H1 (cell line): ENCODE results near the gene SHTN1. TPM values are rescaled to one million over a fixed set of nuclear protein-coding genes. Genes with fewer than 3 reads are reported as not detected.

Experiments
- CTCF ChIA-PET: fragments of 300-600 bp; sonication (Branson Sonifier 250); formaldehyde crosslinking; loops from one replicate; lab custom pipeline; 2021; ENCODE audit not compliant: partially characterized antibody; lab: Charles Lee
- POLR2A ChIA-PET: fragments of 300-600 bp; sonication (Branson Sonifier 250); formaldehyde crosslinking; loops from one replicate; lab custom pipeline; 2021; ENCODE audit warnings: inconsistent platforms; ENCODE audit not compliant: partially characterized antibody; lab: Charles Lee
- DNase-seq, 2 experiments: peaks; one replicate each; pipeline versions ENCODE4 v3.0.0 to v3.0.0-alpha.2; 2010 to 2022; ENCODE audit warnings: low spot score in 2 of 2, low read depth in 1 of 2, mixed read lengths in 1 of 2
- FAIRE-seq: peaks from 2 replicates; lab custom pipeline; 2011; peaks lifted over from hg19 to GRCh38; lab: Jason Lieb, UNC
- H2AFZ ChIP-seq: 2 replicates; pipeline ENCODE4 v1.8.1; 2012; ENCODE audit warnings: low read length, inconsistent platforms
- H2AK5ac ChIP-seq: 2 replicates; pipeline ENCODE4 v1.6.1; 2013; ENCODE audit warnings: low read depth, low read length
- H2BK120ac ChIP-seq: replicated peaks from 2 replicates; pipeline ENCODE3; 2013; ENCODE audit warnings: low read depth, low read length, inconsistent platforms
- H2BK12ac ChIP-seq: 2 replicates; pipeline ENCODE4 v1.6.1; 2013; ENCODE audit warnings: low read depth, low read length
- H2BK15ac ChIP-seq: 2 replicates; pipeline ENCODE4 v1.6.1; 2013; ENCODE audit warnings: low read length
- H2BK20ac ChIP-seq: 2 replicates; pipeline ENCODE4 v1.6.1; 2013; ENCODE audit warnings: low read length
- H2BK5ac ChIP-seq: 2 replicates; pipeline ENCODE4 v1.6.1; 2013; ENCODE audit warnings: low read depth, low read length
- H3K14ac ChIP-seq: 2 replicates; pipeline ENCODE4 v1.6.1; 2013; ENCODE audit warnings: inconsistent platforms; ENCODE audit not compliant: insufficient read length
- H3K18ac ChIP-seq: 2 replicates; pipeline ENCODE4 v1.6.1; 2013; ENCODE audit warnings: low read length; ENCODE audit errors: extremely low read depth
- H3K23ac ChIP-seq: 2 replicates; pipeline ENCODE4 v1.6.1; 2013; ENCODE audit warnings: inconsistent platforms; ENCODE audit not compliant: insufficient read length
- H3K23me2 ChIP-seq: 2 replicates; pipeline ENCODE4 v1.6.1; 2013; ENCODE audit warnings: low read depth, low read length
- H3K27ac ChIP-seq: 2 replicates; pipeline ENCODE4 v1.6.1; 2011; ENCODE audit warnings: low read depth, low read length, inconsistent platforms
- H3K27me3 ChIP-seq, 4 experiments: replicated peaks in 1 of 4; 1 replicate in 1 of 4; 2 replicates in 3 of 4; pipeline versions ENCODE4 v1.6.1 to v1.8.1; 2011 to 2013; ENCODE audit warnings: low read length in 3 of 4, mild to moderate bottlenecking in 3 of 4, inconsistent platforms in 2 of 4, mixed read lengths in 2 of 4, moderate library complexity in 1 of 4; ENCODE audit not compliant: control insufficient read depth in 3 of 4, insufficient read depth in 3 of 4; ENCODE audit errors: extremely low read depth in 1 of 4
- H3K36me3 ChIP-seq, 4 experiments: 2 replicates each; pipeline versions ENCODE4 v1.6.1 to v1.8.1; 2011 to 2013; ENCODE audit warnings: mild to moderate bottlenecking in 4 of 4, low read length in 3 of 4, moderate library complexity in 2 of 4, control low read depth in 1 of 4, inconsistent platforms in 1 of 4; ENCODE audit not compliant: insufficient read depth in 4 of 4, control insufficient read depth in 2 of 4
- H3K4ac ChIP-seq: replicated peaks from 2 replicates; pipeline ENCODE3; 2013; ENCODE audit warnings: low read length, low read depth, mixed read lengths, inconsistent platforms; ENCODE audit not compliant: insufficient read length
- H3K4me1 ChIP-seq, 4 experiments: replicated peaks in 1 of 4; 1 replicate in 1 of 4; 2 replicates in 3 of 4; pipeline versions ENCODE4 v1.6.1 to v1.8.1; 2011 to 2013; ENCODE audit warnings: low read length in 3 of 4, inconsistent platforms in 2 of 4, mixed read lengths in 1 of 4; ENCODE audit not compliant: insufficient read depth in 4 of 4, control insufficient read depth in 3 of 4
- H3K4me2 ChIP-seq, 2 experiments: 2 replicates each; pipeline versions ENCODE4 v1.6.1 to v1.8.1; 2011 to 2013; ENCODE audit warnings: low read depth in 2 of 2, low read length in 2 of 2, control low read depth in 1 of 2, inconsistent platforms in 1 of 2, mild to moderate bottlenecking in 1 of 2; ENCODE audit not compliant: insufficient read depth in 1 of 2
- H3K4me3 ChIP-seq, 4 experiments: fragments of 200-600, 300-600 bp in 1 of 4; sonication (generic), shearing (Covaris generic), sonication (Bioruptor Twin) in 1 of 4; 2 replicates each; pipeline versions ENCODE4 v1.5.1 to v1.8.1; 2011 to 2016; ENCODE audit warnings: low read length in 4 of 4, low read depth in 3 of 4, control low read depth in 2 of 4, inconsistent platforms in 2 of 4, mild to moderate bottlenecking in 2 of 4, mixed read lengths in 1 of 4, moderate library complexity in 1 of 4; ENCODE audit not compliant: insufficient read depth in 2 of 4; ENCODE audit errors: extremely low read depth in 1 of 4
- H3K56ac ChIP-seq: replicated peaks from 2 replicates; pipeline ENCODE3; 2013; ENCODE audit warnings: low read depth, mild to moderate bottlenecking, mixed read lengths, low read length, inconsistent platforms; ENCODE audit not compliant: insufficient read length
- H3K79me1 ChIP-seq: 2 replicates; pipeline ENCODE4 v1.6.1; 2013; ENCODE audit warnings: low read depth, low read length, control low read depth
- H3K79me2 ChIP-seq, 2 experiments: 2 replicates each; pipeline versions ENCODE4 v1.6.1 to v1.8.1; 2012 to 2013; ENCODE audit warnings: low read length in 2 of 2, mild to moderate bottlenecking in 2 of 2, inconsistent platforms in 1 of 2; ENCODE audit not compliant: insufficient read depth in 2 of 2, control insufficient read depth in 1 of 2
- H3K9ac ChIP-seq, 4 experiments: replicated peaks in 1 of 4; 1 replicate in 1 of 4; 2 replicates in 3 of 4; pipeline versions ENCODE4 v1.6.1 to v1.8.1; 2011 to 2013; ENCODE audit warnings: low read depth in 3 of 4, low read length in 3 of 4, control low read depth in 2 of 4, mild to moderate bottlenecking in 2 of 4, moderate library complexity in 2 of 4, inconsistent platforms in 1 of 4; ENCODE audit errors: extremely low read depth in 1 of 4
- H3K9me3 ChIP-seq, 2 experiments: 2 replicates each; pipeline versions ENCODE4 v1.6.1 to v1.8.1; 2012 to 2013; ENCODE audit warnings: mild to moderate bottlenecking in 2 of 2, moderate library complexity in 2 of 2, control low read depth in 1 of 2, inconsistent platforms in 1 of 2, low read depth in 1 of 2, low read length in 1 of 2, mixed read lengths in 1 of 2; ENCODE audit not compliant: insufficient read depth in 2 of 2
- H4K20me1 ChIP-seq, 2 experiments: replicated peaks in 1 of 2; 2 replicates each; pipeline versions ENCODE3 to v1.8.1; 2011 to 2013; ENCODE audit warnings: inconsistent platforms in 2 of 2, low read length in 2 of 2, mild to moderate bottlenecking in 1 of 2; ENCODE audit not compliant: insufficient read depth in 2 of 2, control insufficient read depth in 1 of 2
- H4K5ac ChIP-seq: 2 replicates; pipeline ENCODE4 v1.6.1; 2013; ENCODE audit warnings: low read length, low read depth, mixed read lengths, inconsistent platforms; ENCODE audit not compliant: insufficient read length
- H4K8ac ChIP-seq: 2 replicates; pipeline ENCODE4 v1.8.0; 2013; ENCODE audit warnings: mild to moderate bottlenecking, moderate library complexity, low read length, inconsistent platforms; ENCODE audit not compliant: insufficient read depth; ENCODE audit errors: extremely low read depth
- H4K91ac ChIP-seq: replicated peaks from 2 replicates; pipeline ENCODE3; 2013; ENCODE audit warnings: low read length, mixed read lengths, inconsistent platforms; ENCODE audit not compliant: insufficient read length
- ASH2L ChIP-seq: fragments of 200-600, 300-600 bp; sonication (generic); IDR thresholded peaks from one replicate; pipeline ENCODE4 v1.7.1; 2017; ENCODE audit warnings: low read length
- BCL11A ChIP-seq, 2 experiments: IDR thresholded peaks; one replicate each; pipeline ENCODE4 v1.6.1; 2011; ENCODE audit warnings: low read depth in 2 of 2, low read length in 2 of 2, mild to moderate bottlenecking in 2 of 2
- CREB1 ChIP-seq: IDR thresholded peaks from 2 replicates; pipeline ENCODE4 v1.6.1; 2012; ENCODE audit warnings: inconsistent platforms
- CTBP2 ChIP-seq: IDR thresholded peaks from 2 replicates; pipeline ENCODE4 v1.7.0; 2011; ENCODE audit warnings: borderline replicate concordance, mild to moderate bottlenecking, moderate library complexity, mixed read lengths, low read length; ENCODE audit not compliant: insufficient read depth, insufficient read length
- KDM1A ChIP-seq: fragments of 200-600, 300-600 bp; sonication (generic); IDR thresholded peaks from 2 replicates; pipeline ENCODE4 v1.7.1; 2016; ENCODE audit warnings: mild to moderate bottlenecking, low read length, borderline replicate concordance
- NANOG ChIP-seq: IDR thresholded peaks from 2 replicates; pipeline ENCODE4 v1.6.1; 2011; ENCODE audit warnings: low read length, low read depth, mild to moderate bottlenecking, inconsistent platforms; ENCODE audit not compliant: insufficient read depth, poor library complexity, severe bottlenecking
- POLR2A ChIP-seq, 2 experiments: IDR thresholded peaks; 1 replicate in 1 of 2; 2 replicates in 1 of 2; pipeline ENCODE4 v1.6.1; 2011; ENCODE audit warnings: low read depth in 2 of 2, low read length in 2 of 2, mild to moderate bottlenecking in 2 of 2; ENCODE audit errors: control extremely low read depth in 1 of 2
- RAD21 ChIP-seq, 2 experiments: IDR thresholded peaks in 1 of 2; conservative IDR thresholded peaks in 1 of 2; 2 replicates each; pipeline ENCODE4 v1.6.1; 2011; ENCODE audit warnings: low read depth in 2 of 2, low read length in 2 of 2, improper control_type of control experiment in 1 of 2, inconsistent platforms in 1 of 2, mild to moderate bottlenecking in 1 of 2, moderate library complexity in 1 of 2
- RNF2 ChIP-seq: fragments of 200-900, 300-1000 bp; sonication (generic); IDR thresholded peaks from 2 replicates; pipeline ENCODE4 v1.7.1; 2016; ENCODE audit warnings: borderline replicate concordance, low read depth, mild to moderate bottlenecking, antibody characterized with exemption, low read length; ENCODE audit not compliant: poor library complexity, severe bottlenecking; ENCODE audit errors: missing control alignments
- SIN3A ChIP-seq, 2 experiments: IDR thresholded peaks in 1 of 2; conservative IDR thresholded peaks in 1 of 2; 2 replicates each; pipeline ENCODE4 v1.6.1; 2011 to 2012; ENCODE audit warnings: low read length in 2 of 2, improper control_type of control experiment in 1 of 2, low read depth in 1 of 2, mild to moderate bottlenecking in 1 of 2
- TBP ChIP-seq: IDR thresholded peaks from 2 replicates; pipeline ENCODE4 v1.6.1; 2011; ENCODE audit warnings: low read depth, low read length, improper control_type of control experiment
- TCF12 ChIP-seq: IDR thresholded peaks from 2 replicates; pipeline ENCODE4 v1.6.1; 2011; ENCODE audit warnings: low read depth, mild to moderate bottlenecking, low read length
- TEAD4 ChIP-seq: IDR thresholded peaks from 2 replicates; pipeline ENCODE4 v1.6.1; 2012; ENCODE audit warnings: low read depth, low read length, inconsistent platforms, mixed read lengths
- YY1 ChIP-seq: IDR thresholded peaks from 2 replicates; pipeline ENCODE4 v1.6.1; 2011; ENCODE audit warnings: low read depth, mild to moderate bottlenecking, low read length
- WGBS, 2 experiments: shearing (Covaris generic) in 1 of 2; methylation state at CpG; one replicate each; pipeline versions ENCODE4 v1.1.6 to v1.1.7; 2013 to 2015; ENCODE audit warnings: low lambda C conversion rate in 2 of 2, mixed read lengths in 2 of 2, inconsistent platforms in 1 of 2, low coverage in 1 of 2, missing lambda C conversion rate in 1 of 2; ENCODE audit not compliant: insufficient replicate concordance in 2 of 2, insufficient coverage in 1 of 2, insufficient read length in 1 of 2; ENCODE audit errors: extremely low coverage in 1 of 2, missing lambda C conversion rate in 1 of 2; 5-methylcytosine and 5-hydroxymethylcytosine counted together
- polyA plus RNA-seq, 7 experiments: library from polyadenylated mRNA; depleted of rRNA in 3 of 7; stranded (reverse) in 5 of 7; unstranded in 2 of 7; fragments of >200 nt in 5 of 7; fragments of 200-250 nt in 2 of 7; gene quantifications; 1 replicate in 5 of 7; 2 replicates in 1 of 7; 4 replicates in 1 of 7; pipeline versions ENCODE4 v1.2.1 to v1.2.3, GENCODE V29; 2011 to 2013; ENCODE audit warnings: missing spikeins in 2 of 7, mixed read lengths in 2 of 7
- total RNA-seq: library from RNA; stranded (reverse); fragmentation: NEBNext Ultra II Directional; extraction: Animal tissue kit (Norgen Biotek cat#: 25700); gene quantifications from 2 replicates; pipeline ENCODE4 v1.2.1, GENCODE V29; 2021

SHTN1 gene
- total and polyA plus RNA-seq, 2 of the 8 experiments (the other 6 are each of a cell fraction or from before 2014, with no cell fraction given) = 3.3 to 12.7 TPM

- CTCF ChIA-PET = interaction anchor here (0.7 to 1.9 kb wide), 5 partner anchors 28 to 222 kb away, joined by 3 to 5 read pairs (median 4); no protein-coding TSS in a partner anchor
- H3K79me2 ChIP-seq = no peaks in the 10 kb centered on the region
- H2BK15ac ChIP-seq = no peak overlapping the region
- no peak overlapping the region for H3K4me3 ChIP-seq
- no peak overlapping the region for H2AFZ ChIP-seq
- H3K27ac ChIP-seq = no peak overlapping the region
- peaks cover 0 to 3% (median 0%) of the 10 kb centered on the region in 4 experiments; a peak in 3 of 7 replicates for H3K4me1 ChIP-seq
- H3K9me3 ChIP-seq = no peaks in the 10 kb centered on the region
- H4K8ac ChIP-seq = no peak overlapping the region
- no peak overlapping the region for H4K91ac ChIP-seq
- H3K56ac ChIP-seq = no peak overlapping the region
- no peaks in the 10 kb centered on the region for H3K36me3 ChIP-seq
- no peak overlapping the region for H3K14ac ChIP-seq
- no peak overlapping the region for H3K9ac ChIP-seq
- H2BK20ac ChIP-seq = no peak overlapping the region
- no peaks in the 10 kb centered on the region for H4K20me1 ChIP-seq
- H4K5ac ChIP-seq = no peak overlapping the region
- H3K79me1 ChIP-seq = no peaks in the 10 kb centered on the region
- no peak overlapping the region for H3K4ac ChIP-seq
- no peaks in the 10 kb centered on the region for H3K27me3 ChIP-seq
- H3K18ac ChIP-seq = no peak overlapping the region
- no peak overlapping the region for H3K23ac ChIP-seq
- no peak overlapping the region for H3K4me2 ChIP-seq
- H2BK120ac ChIP-seq = no peak overlapping the region
- FAIRE-seq (no peak), DNase-seq (no peak)
- H2AK5ac ChIP-seq = no peak overlapping the region
- no peak overlapping the region for H2BK5ac ChIP-seq
- 86% methylated on average over 4 of the region's 4 CpGs; no CpG with 5 or more reads in 1 of the 2 experiments for WGBS, 2 experiments
- H2BK12ac ChIP-seq = no peak overlapping the region
- H3K23me2 ChIP-seq = no peaks in the 10 kb centered on the region
- POLR2A ChIA-PET = interaction anchor here (0.7 to 1.4 kb wide), 2 partner anchors 9 to 153 kb away, joined by 4 read pairs; no protein-coding TSS in a partner anchor
- TF ChIP-seq POLR2A (IDR thresholded peaks at IDR 0.05; ENCODE audit: control extremely low read depth in 1 of 2, low read depth in 2 of 2, low read length in 2 of 2) (no peak), ASH2L (no peak), YY1 (no peak), TBP (no peak), BCL11A (IDR thresholded peaks at IDR 0.05; ENCODE audit: low read depth in 2 of 2, low read length in 2 of 2) (no peak), TCF12 (no peak), TEAD4 (no peak), CREB1 (no peak), NANOG (no peak), RAD21 (IDR thresholded peaks at IDR 0.05 in 1 of 2, conservative IDR thresholded peaks at IDR 0.05 in 1 of 2; ENCODE audit: low read depth in 2 of 2, low read length in 2 of 2) (no peak), SIN3A (conservative IDR thresholded peaks at IDR 0.05 in 1 of 2, IDR thresholded peaks at IDR 0.05 in 1 of 2; ENCODE audit: low read depth in 1 of 2, low read length in 2 of 2) (no peak), KDM1A (no peak), RNF2 (no peak), CTBP2 (no peak)
These were observed 140.6 kb downstream of the SHTN1 start for GRCh38 chr10:116864436-116864835.
